CD4-positive, alpha-beta memory T cell (primary cell): ENCODE data around the gene OR6K6. TPM values are rescaled to one million over a fixed set of nuclear protein-coding genes. Genes with fewer than 3 reads are reported as not detected.

Experiments
- CTCF ChIA-PET: fragments of 350-600 bp; sonication (Branson Sonifier 250); formaldehyde crosslinking; loops from one replicate; lab custom pipeline; 2021; ENCODE audit warnings: inconsistent platforms; ENCODE audit not compliant: partially characterized antibody; lab: Charles Lee
- POLR2A ChIA-PET: fragments of 350-600 bp; sonication (Branson Sonifier 250); formaldehyde crosslinking; loops from one replicate; lab custom pipeline; 2021; ENCODE audit not compliant: partially characterized antibody; lab: Charles Lee
- DNase-seq, 5 donors: peaks; one replicate each; pipeline versions ENCODE4 v3.0.0 to v3.0.0-alpha.2; 2020 to 2022; ENCODE audit warnings: mixed read lengths in 1 of 5
- H3K27ac ChIP-seq: one replicate; pipeline ENCODE4 v1.7.0; 2013; ENCODE audit warnings: low read depth, low read length
- H3K27me3 ChIP-seq: 2 replicates; pipeline ENCODE4 v1.7.0; 2013; ENCODE audit warnings: mild to moderate bottlenecking, low read length, moderate library complexity; ENCODE audit not compliant: insufficient read depth
- H3K36me3 ChIP-seq: 2 replicates; pipeline ENCODE4 v1.7.0; 2013; ENCODE audit warnings: mild to moderate bottlenecking, low read length, moderate library complexity; ENCODE audit not compliant: insufficient read depth
- H3K4me1 ChIP-seq: 2 replicates; pipeline ENCODE4 v1.7.0; 2013; ENCODE audit warnings: mild to moderate bottlenecking, low read length, moderate library complexity; ENCODE audit not compliant: insufficient read depth
- H3K4me3 ChIP-seq, 2 donors: one replicate each; pipeline ENCODE4 v1.7.0; 2013; ENCODE audit warnings: low read length in 2 of 2, mild to moderate bottlenecking in 1 of 2
- H3K9me3 ChIP-seq, 2 donors: one replicate each; pipeline ENCODE4 v1.7.0; 2013; ENCODE audit warnings: low read length in 2 of 2, control low read depth in 1 of 2; ENCODE audit not compliant: control insufficient read depth in 1 of 2
- H3K27ac Mint-ChIP-seq, 7 donors: one replicate each; pipeline ENCODE4 v1.8.0; 2020 to 2021; ENCODE audit warnings: mixed read lengths in 7 of 7, mild to moderate bottlenecking in 6 of 7, inconsistent platforms in 3 of 7, moderate library complexity in 3 of 7
- H3K27me3 Mint-ChIP-seq, 2 donors: one replicate each; pipeline ENCODE4 v1.8.0; 2020 to 2021; ENCODE audit warnings: mixed read lengths in 2 of 2
- H3K36me3 Mint-ChIP-seq, 2 donors: one replicate each; pipeline ENCODE4 v1.8.0; 2020 to 2021; ENCODE audit warnings: mixed read lengths in 2 of 2, inconsistent platforms in 1 of 2, mild to moderate bottlenecking in 1 of 2
- H3K4me1 Mint-ChIP-seq, 4 donors: one replicate each; pipeline ENCODE4 v1.8.0; 2020 to 2021; ENCODE audit warnings: mixed read lengths in 4 of 4, mild to moderate bottlenecking in 1 of 4
- H3K4me3 Mint-ChIP-seq, 8 donors: one replicate each; pipeline ENCODE4 v1.8.0; 2020 to 2021; ENCODE audit warnings: mixed read lengths in 8 of 8, mild to moderate bottlenecking in 7 of 8, moderate library complexity in 6 of 8, inconsistent platforms in 3 of 8
- H3K9me3 Mint-ChIP-seq, 8 donors: one replicate each; pipeline ENCODE4 v1.8.0; 2020 to 2021; ENCODE audit warnings: mixed read lengths in 8 of 8, mild to moderate bottlenecking in 5 of 8, inconsistent platforms in 3 of 8, moderate library complexity in 1 of 8
- intact Hi-C: fragments of 100-400 bp; cut with micrococcal nuclease; formaldehyde crosslinking; loops from one replicate; pipeline ENCODE4 v1.15.1; 2023
- polyA plus RNA-seq, 2 donors: library from polyadenylated mRNA; unstranded; fragments of 300-500 nt; fragmentation: Illumina TruSeq; gene quantifications; one replicate each; pipeline ENCODE4 v1.2.3, GENCODE V29; 2021
- total RNA-seq, 2 experiments: library from RNA; stranded (reverse); gene quantifications; one replicate each; pipeline ENCODE4 v1.2.3, GENCODE V29; 2021

The OR6K6 gene, protein sequence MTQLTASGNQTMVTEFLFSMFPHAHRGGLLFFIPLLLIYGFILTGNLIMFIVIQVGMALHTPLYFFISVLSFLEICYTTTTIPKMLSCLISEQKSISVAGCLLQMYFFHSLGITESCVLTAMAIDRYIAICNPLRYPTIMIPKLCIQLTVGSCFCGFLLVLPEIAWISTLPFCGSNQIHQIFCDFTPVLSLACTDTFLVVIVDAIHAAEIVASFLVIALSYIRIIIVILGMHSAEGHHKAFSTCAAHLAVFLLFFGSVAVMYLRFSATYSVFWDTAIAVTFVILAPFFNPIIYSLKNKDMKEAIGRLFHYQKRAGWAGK
- total RNA-seq, result not detected
- polyA plus RNA-seq, result not detected

DNA sequence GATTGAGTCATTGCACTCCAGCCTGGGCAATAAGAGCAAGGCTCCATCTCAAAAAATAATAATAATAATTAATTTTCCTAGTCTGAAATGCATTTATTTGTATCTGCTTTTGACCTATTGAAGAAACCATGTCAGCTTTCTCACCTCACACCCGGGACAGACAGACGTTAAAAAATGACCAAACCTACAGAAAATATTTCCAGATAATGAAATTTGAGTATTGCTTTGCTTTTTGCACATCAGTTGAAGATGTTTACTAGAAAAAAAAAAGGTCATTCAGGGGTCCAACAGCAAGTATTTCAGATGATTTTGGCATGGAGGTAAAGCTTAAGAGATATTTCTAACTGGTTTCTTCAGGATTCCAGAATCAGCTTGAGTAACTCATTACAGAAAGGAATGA is at the start of gene OR6K6:
OR6K6 (plus strand) TSS at position 301 of the 400 bp plus-strand sequence. CDS start 168 bp downstream, outside the sequence.
- POLR2A ChIA-PET, result no interaction called here
- no peak within 1 kb of the TSS for H3K4me3 ChIP-seq
- H3K36me3 ChIP-seq, result no peaks in the 10 kb centered on the region
- no peaks in the 10 kb centered on the region for H3K9me3 ChIP-seq
- no peaks in the 10 kb centered on the region for H3K36me3 Mint-ChIP-seq
- CTCF ChIA-PET, result no interaction called here
- no peak within 1 kb of the TSS for H3K4me3 Mint-ChIP-seq
- peaks cover 0 to 4% (median 0%) of the 10 kb centered on the region in 8 donors for H3K9me3 Mint-ChIP-seq
- no peak within 1 kb of the TSS for H3K27ac ChIP-seq
- no peaks in the 10 kb centered on the region for H3K27me3 ChIP-seq
- no peaks in the 10 kb centered on the region for H3K4me1 ChIP-seq
- no peak for DNase-seq
- peaks cover 14 to 15% of the 10 kb centered on the region in 2 donors for H3K27me3 Mint-ChIP-seq
- H3K27ac Mint-ChIP-seq, result no peak within 1 kb of the TSS
- no peaks in the 10 kb centered on the region for H3K4me1 Mint-ChIP-seq
- intact Hi-C loops, result no loop called here

- no peaks in the 10 kb centered on the region for H3K9me3 Mint-ChIP-seq
- intact Hi-C loops, result no loop called here
- H3K27ac ChIP-seq, result no peak overlapping the region
- peaks cover 2 to 4% of the 10 kb centered on the region in 2 donors for H3K27me3 Mint-ChIP-seq
- ChIA-PET CTCF (no interaction called here), POLR2A (no interaction called here)
- no peaks in the 10 kb centered on the region for H3K4me1 ChIP-seq
- H3K4me3 Mint-ChIP-seq, result no peak overlapping the region
- H3K27ac Mint-ChIP-seq, result no peak overlapping the region
- DNase-seq, result no peak
- H3K4me3 ChIP-seq, result no peak overlapping the region
- no peaks in the 10 kb centered on the region for H3K9me3 ChIP-seq
- H3K36me3 Mint-ChIP-seq, result no peaks in the 10 kb centered on the region
- no peaks in the 10 kb centered on the region for H3K36me3 ChIP-seq
- H3K27me3 ChIP-seq, result no peaks in the 10 kb centered on the region
- no peaks in the 10 kb centered on the region for H3K4me1 Mint-ChIP-seq
Measured at GRCh38 chr1:158706096-158706495, 48.4 kb upstream of the OR6K6 start.

DNA sequence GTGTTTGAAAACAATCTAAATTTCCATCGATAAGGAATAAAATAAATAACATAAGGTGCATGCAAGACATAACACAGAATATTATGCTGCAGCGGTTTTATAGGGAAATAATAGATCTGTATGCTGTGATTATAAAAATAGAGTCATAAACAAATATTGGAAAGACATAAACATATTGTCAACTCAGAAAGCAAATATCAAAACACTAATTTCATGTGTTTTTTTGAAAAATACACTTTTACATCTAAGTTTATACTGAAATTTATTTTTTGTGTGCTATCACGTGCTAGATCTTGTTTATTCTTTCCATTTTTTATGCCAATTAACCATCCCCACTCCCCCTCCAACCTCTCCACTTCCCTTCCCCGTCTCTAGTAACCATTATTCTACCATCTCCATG is 43.4 kb upstream of the OR6K6 start:
- POLR2A ChIA-PET, result no interaction called here
- Mint-ChIP-seq H3K27ac (peak overlapping the region in 1 of 7 donors; percentile 37), H3K27me3 (peaks cover 8 to 14% of the 10 kb centered on the region in 2 donors), H3K36me3 (no peaks in the 10 kb centered on the region), H3K4me3 (no peak overlapping the region), H3K4me1 (no peaks in the 10 kb centered on the region), H3K9me3 (no peaks in the 10 kb centered on the region)
- Histone ChIP-seq H3K36me3 (no peaks in the 10 kb centered on the region), H3K4me1 (no peaks in the 10 kb centered on the region), H3K4me3 (no peak overlapping the region), H3K9me3 (no peaks in the 10 kb centered on the region), H3K27me3 (no peaks in the 10 kb centered on the region), H3K27ac (no peak overlapping the region)
- DNase-seq, result no peak
- intact Hi-C loops, result no loop called here
- CTCF ChIA-PET, result no interaction called here

- H3K4me1 Mint-ChIP-seq, result no peaks in the 10 kb centered on the region
- H3K4me1 ChIP-seq, result no peaks in the 10 kb centered on the region
- H3K9me3 Mint-ChIP-seq, result no peaks in the 10 kb centered on the region
- H3K36me3 Mint-ChIP-seq, result no peaks in the 10 kb centered on the region
- no peaks in the 10 kb centered on the region for H3K27me3 ChIP-seq
- no peaks in the 10 kb centered on the region for H3K9me3 ChIP-seq
- H3K27ac ChIP-seq, result no peak overlapping the region
- ChIA-PET CTCF (no interaction called here), POLR2A (no interaction called here)
- H3K27ac Mint-ChIP-seq, result no peak overlapping the region
- no peaks in the 10 kb centered on the region for H3K36me3 ChIP-seq
- no peak overlapping the region for H3K4me3 Mint-ChIP-seq
- no peak for DNase-seq
- H3K27me3 Mint-ChIP-seq, result peaks cover 11 to 19% of the 10 kb centered on the region in 2 donors
- intact Hi-C loops, result no loop called here
- H3K4me3 ChIP-seq, result no peak overlapping the region
Measured at GRCh38 chr1:158714754-158715153, 39.8 kb upstream of the OR6K6 start.

- DNase-seq, result no peak
- Histone ChIP-seq H3K4me1 (no peaks in the 10 kb centered on the region), H3K4me3 (no peak overlapping the region), H3K9me3 (no peaks in the 10 kb centered on the region), H3K27ac (no peak overlapping the region), H3K36me3 (no peaks in the 10 kb centered on the region), H3K27me3 (no peaks in the 10 kb centered on the region)
- intact Hi-C loops, result no loop called here
- ChIA-PET POLR2A (no interaction called here), CTCF (no interaction called here)
- Mint-ChIP-seq H3K27ac (no peak overlapping the region), H3K4me3 (no peak overlapping the region), H3K4me1 (no peaks in the 10 kb centered on the region), H3K27me3 (peaks cover 7 to 20% of the 10 kb centered on the region in 2 donors), H3K9me3 (no peaks in the 10 kb centered on the region), H3K36me3 (no peaks in the 10 kb centered on the region)
Measured at GRCh38 chr1:158716335-158716734, 38.2 kb upstream of the OR6K6 start.

DNA sequence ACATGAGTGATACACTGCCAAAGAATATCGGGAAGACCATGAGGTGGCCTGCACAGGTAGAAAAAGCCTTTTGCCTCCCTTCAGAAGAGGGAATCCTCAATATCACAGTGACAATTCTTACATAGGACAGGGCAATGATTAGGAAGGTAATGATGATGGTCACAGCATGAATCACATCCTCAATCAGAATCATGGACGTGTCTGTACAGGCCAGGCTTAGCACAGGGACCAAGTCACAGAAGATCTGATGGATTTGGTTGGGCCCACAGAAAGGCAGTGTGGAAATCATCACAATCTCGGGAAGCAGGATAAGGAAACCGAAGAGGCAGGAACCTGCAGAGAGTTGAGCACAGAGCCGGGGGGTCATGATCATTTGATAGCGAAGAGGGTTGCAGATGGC is 37.2 kb upstream of the OR6K6 start:
- Mint-ChIP-seq H3K36me3 (no peaks in the 10 kb centered on the region), H3K27ac (no peak overlapping the region), H3K9me3 (no peaks in the 10 kb centered on the region), H3K27me3 (peaks cover 8 to 18% of the 10 kb centered on the region in 2 donors), H3K4me3 (no peak overlapping the region), H3K4me1 (no peaks in the 10 kb centered on the region)
- no peak for DNase-seq
- ChIA-PET CTCF (no interaction called here), POLR2A (no interaction called here)
- Histone ChIP-seq H3K4me3 (no peak overlapping the region), H3K27me3 (no peaks in the 10 kb centered on the region), H3K27ac (no peak overlapping the region), H3K9me3 (no peaks in the 10 kb centered on the region), H3K36me3 (no peaks in the 10 kb centered on the region), H3K4me1 (no peaks in the 10 kb centered on the region)
- intact Hi-C loops, result no loop called here

DNA sequence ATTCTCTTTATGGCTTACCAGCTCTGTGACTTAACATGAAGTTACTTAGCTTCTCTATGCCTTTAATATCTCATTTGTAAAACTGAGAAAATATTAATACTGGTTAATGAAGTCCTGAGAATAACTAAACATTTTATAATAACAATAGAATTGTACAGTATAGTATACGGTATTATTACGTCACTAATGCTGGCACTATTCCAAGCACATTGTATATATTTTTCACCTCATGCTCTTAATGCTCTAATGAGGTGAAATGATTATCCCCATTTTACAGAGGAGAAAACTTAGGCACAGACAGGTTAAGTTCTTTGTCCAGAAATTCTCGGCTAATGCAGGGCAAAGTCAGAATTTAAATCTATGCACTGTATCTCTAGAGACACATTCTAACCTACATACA is 34.9 kb upstream of the OR6K6 start:
- ChIA-PET POLR2A (no interaction called here), CTCF (no interaction called here)
- no peaks in the 10 kb centered on the region for H3K36me3 Mint-ChIP-seq
- no peak for DNase-seq
- no peak overlapping the region for H3K27ac Mint-ChIP-seq
- H3K9me3 Mint-ChIP-seq, result no peaks in the 10 kb centered on the region
- H3K4me3 ChIP-seq, result no peak overlapping the region
- intact Hi-C loops, result no loop called here
- H3K4me1 Mint-ChIP-seq, result no peaks in the 10 kb centered on the region
- H3K36me3 ChIP-seq, result no peaks in the 10 kb centered on the region
- H3K27ac ChIP-seq, result no peak overlapping the region
- H3K9me3 ChIP-seq, result no peaks in the 10 kb centered on the region
- no peaks in the 10 kb centered on the region for H3K27me3 ChIP-seq
- peaks cover 10 to 22% of the 10 kb centered on the region in 2 donors for H3K27me3 Mint-ChIP-seq
- H3K4me1 ChIP-seq, result no peaks in the 10 kb centered on the region
- no peak overlapping the region for H3K4me3 Mint-ChIP-seq
